HCT116 (cell line): Measurements from ENCODE around the gene EVC. TPM values are rescaled to one million over a fixed set of nuclear protein-coding genes. Genes with fewer than 3 reads are reported as not detected.

Experiments used
- ATAC-seq: fragments of 200-7000 bp; cut with Tn5 transposase; 2 replicates; pipeline ENCODE4 v1.9.1; 2020; ENCODE audit warnings: mild to moderate bottlenecking, moderate library complexity
- BruUV-seq: library from RNA; stranded (reverse); fragments of 400-500 nt; replicated peaks from 2 replicates; lab custom pipeline; 2021; lab: Mats Ljungman, UMichigan
- CTCF ChIA-PET: fragments of 300-600 bp; sonication (Branson Sonifier 250); formaldehyde crosslinking; loops from one replicate; lab custom pipeline; 2021; ENCODE audit warnings: antibody characterized with exemption; lab: Charles Lee
- POLR2A ChIA-PET: fragments of 300-600, 350-600 bp; sonication (Branson Sonifier 250); formaldehyde crosslinking; loops from one replicate; lab custom pipeline; 2021; ENCODE audit warnings: antibody characterized with exemption; lab: Charles Lee
- RAD21 ChIA-PET, 2 experiments: fragments of 300-600 bp; sonication (Branson Sonifier 250); formaldehyde crosslinking; loops; one replicate each; lab custom pipeline; 2023; ENCODE audit warnings: low total read pairs in 2 of 2; ENCODE audit not compliant: uncharacterized antibody in 2 of 2, unreplicated experiment in 2 of 2, low non-redundant PET in 1 of 2; lab: Charles Lee
- DNase-seq: peaks from one replicate; pipeline ENCODE4 v3.0.0-alpha.2; 2010; ENCODE audit warnings: low read depth, low spot score
- H2AFZ ChIP-seq: fragments of 200-600 bp; shearing (Covaris generic), sonication (generic); 2 replicates; pipeline ENCODE4 v1.6.1; 2017; ENCODE audit warnings: low read depth, mixed run types, mixed read lengths, antibody characterized with exemption, low read length; ENCODE audit not compliant: poor library complexity, severe bottlenecking
- H3K27ac ChIP-seq: 2 replicates; pipeline ENCODE4 v1.5.1; 2012; ENCODE audit warnings: low read depth, low read length
- H3K27me3 ChIP-seq: fragments of 200-600 bp; sonication (generic); 2 replicates; pipeline ENCODE4 v1.6.1; 2016; ENCODE audit warnings: mixed run types, low read length, mixed read lengths; ENCODE audit not compliant: insufficient read depth
- H3K36me3 ChIP-seq, 2 experiments: fragments of 200-500 bp in 1 of 2; fragments of 200-600 bp in 1 of 2; sonication (Bioruptor generic) in 1 of 2; sonication (generic) in 1 of 2; 2 replicates each; pipeline versions ENCODE4 v1.5.1 to v1.6.1; 2014 to 2016; ENCODE audit warnings: low read length in 2 of 2, inconsistent platforms in 1 of 2, mixed read lengths in 1 of 2, mixed run types in 1 of 2; ENCODE audit not compliant: insufficient read depth in 2 of 2, control insufficient read depth in 1 of 2
- H3K4me1 ChIP-seq, 2 experiments: fragments of 200-600 bp in 1 of 2; sonication (generic) in 1 of 2; 2 replicates each; pipeline versions ENCODE4 v1.5.1 to v1.6.1; 2012 to 2017; ENCODE audit warnings: low read length in 2 of 2, inconsistent platforms in 1 of 2, mild to moderate bottlenecking in 1 of 2, mixed read lengths in 1 of 2, mixed run types in 1 of 2, moderate library complexity in 1 of 2; ENCODE audit not compliant: insufficient read depth in 2 of 2, control insufficient read depth in 1 of 2
- H3K4me2 ChIP-seq: fragments of 200-600 bp; sonication (generic); 2 replicates; pipeline ENCODE4 v1.6.1; 2017; ENCODE audit warnings: mixed run types, low read length, mixed read lengths
- H3K4me3 ChIP-seq, 2 experiments: fragments of 200-600 bp in 1 of 2; sonication (generic) in 1 of 2; replicated peaks in 1 of 2; 2 replicates each; pipeline ENCODE4 v1.5.1; 2011 to 2016; ENCODE audit warnings: low read length in 2 of 2, control low read depth in 1 of 2, low read depth in 1 of 2, mild to moderate bottlenecking in 1 of 2, mixed read lengths in 1 of 2, mixed run types in 1 of 2
- H3K79me2 ChIP-seq: fragments of 200-600 bp; sonication (generic); 2 replicates; pipeline ENCODE4 v1.6.1; 2017; ENCODE audit warnings: mild to moderate bottlenecking, mixed run types, low read length, moderate library complexity, mixed read lengths; ENCODE audit not compliant: insufficient read depth
- H3K9ac ChIP-seq: fragments of 200-600 bp; sonication (generic); 2 replicates; pipeline ENCODE4 v1.6.1; 2016; ENCODE audit warnings: low read length, mixed read lengths
- H3K9me2 ChIP-seq: fragments of 200-600 bp; sonication (generic), shearing (Covaris generic); 2 replicates; pipeline ENCODE4 v1.6.1; 2017; ENCODE audit warnings: mixed run types, mild to moderate bottlenecking, moderate library complexity; ENCODE audit not compliant: insufficient read depth
- H3K9me3 ChIP-seq, 2 experiments: fragments of 200-500 bp in 1 of 2; fragments of 200-600 bp in 1 of 2; sonication (Bioruptor generic) in 1 of 2; sonication (generic) in 1 of 2; 2 replicates each; pipeline ENCODE4 v1.6.1; 2014 to 2017; ENCODE audit warnings: low read length in 2 of 2, mixed read lengths in 2 of 2, inconsistent platforms in 1 of 2, low read depth in 1 of 2, mild to moderate bottlenecking in 1 of 2, mixed run types in 1 of 2, moderate library complexity in 1 of 2; ENCODE audit not compliant: control insufficient read depth in 1 of 2, insufficient read depth in 1 of 2
- H4K20me1 ChIP-seq: fragments of 200-600 bp; sonication (generic), shearing (Covaris generic); 2 replicates; pipeline ENCODE4 v1.6.1; 2017; ENCODE audit warnings: mixed run types, mild to moderate bottlenecking, moderate library complexity; ENCODE audit not compliant: insufficient read depth
- CBX3 ChIP-seq: IDR thresholded peaks from 2 replicates; pipeline ENCODE4 v1.6.1; 2012; ENCODE audit warnings: low read depth
- CEBPB ChIP-seq: IDR thresholded peaks from 2 replicates; pipeline ENCODE4 v1.6.1; 2012; ENCODE audit warnings: low read depth
- EGR1 ChIP-seq: IDR thresholded peaks from 2 replicates; pipeline ENCODE4 v1.6.1; 2012; ENCODE audit warnings: low read depth
- ELF1 ChIP-seq: IDR thresholded peaks from 2 replicates; pipeline ENCODE4 v1.6.1; 2012; ENCODE audit warnings: low read depth, borderline replicate concordance
- EZH2 ChIP-seq: fragments of 200-600 bp; sonication (generic); IDR thresholded peaks from 2 replicates; pipeline ENCODE4 v1.6.1; 2017; ENCODE audit warnings: antibody characterized with exemption, mixed run types
- EZH2phosphoT487 ChIP-seq: fragments of 200-600 bp; IDR thresholded peaks from 2 replicates; pipeline ENCODE4 v1.6.1; 2018; ENCODE audit warnings: antibody characterized with exemption, borderline replicate concordance
- JUND ChIP-seq: IDR thresholded peaks from 2 replicates; pipeline ENCODE4 v1.6.1; 2012
- MAX ChIP-seq: IDR thresholded peaks from 2 replicates; pipeline ENCODE4 v1.6.1; 2012
- POLR2AphosphoS5 ChIP-seq: IDR thresholded peaks from 2 replicates; pipeline ENCODE4 v1.6.1; 2011; ENCODE audit warnings: mild to moderate bottlenecking, low read depth, low read length, moderate library complexity
- RAD21 ChIP-seq: IDR thresholded peaks from 2 replicates; pipeline ENCODE4 v1.6.1; 2012; ENCODE audit warnings: low read depth, mild to moderate bottlenecking
- REST ChIP-seq: IDR thresholded peaks from 2 replicates; pipeline ENCODE4 v1.6.1; 2012; ENCODE audit warnings: low read depth
- SIN3A ChIP-seq: IDR thresholded peaks from 2 replicates; pipeline ENCODE4 v1.6.1; 2012; ENCODE audit warnings: low read depth
- SP1 ChIP-seq: IDR thresholded peaks from 2 replicates; pipeline ENCODE4 v1.6.1; 2012; ENCODE audit warnings: low read depth
- SRF ChIP-seq: IDR thresholded peaks from 2 replicates; pipeline ENCODE4 v1.6.1; 2012; ENCODE audit warnings: low read depth
- TCF7L2 ChIP-seq: IDR thresholded peaks from 2 replicates; pipeline ENCODE4 v1.7.0; 2011; ENCODE audit warnings: borderline replicate concordance, inconsistent platforms; ENCODE audit not compliant: insufficient read depth, insufficient read length; ENCODE audit errors: extremely low read depth
- YY1 ChIP-seq: IDR thresholded peaks from 2 replicates; pipeline ENCODE4 v1.6.1; 2011; ENCODE audit warnings: low read length, low read depth, moderate library complexity, mild to moderate bottlenecking; ENCODE audit not compliant: insufficient replicate concordance; ENCODE audit errors: extremely low read depth
- ZNF274 ChIP-seq: fragments of 200-500 bp; sonication (Bioruptor generic); IDR thresholded peaks from 2 replicates; pipeline ENCODE4 v1.6.1; 2014; ENCODE audit warnings: mild to moderate bottlenecking, low read depth, low read length, inconsistent platforms
- intact Hi-C: fragments of 100-400 bp; cut with micrococcal nuclease; formaldehyde crosslinking; loops from 2 replicates; pipeline ENCODE4 v1.10.0; 2022
- total RNA-seq: library from RNA; stranded (reverse); gene quantifications from one replicate; pipeline ENCODE4 v1.2.1, GENCODE V29; 2021; ENCODE audit not compliant: unreplicated experiment

Gene EVC
- total RNA-seq, 1 experiment from 2014 or later = 0.15 TPM

GRCh38 chr4:5789141-5789540 is 78.1 kb downstream of the EVC start:
- Histone ChIP-seq H3K9ac (no peak overlapping the region), H4K20me1 (no peaks in the 10 kb centered on the region), H3K27me3 (peaks cover 8% of the 10 kb centered on the region; the same call in 1 of the 2 replicates), H3K36me3 (no peaks in the 10 kb centered on the region), H3K4me2 (no peak overlapping the region), H3K27ac (no peak overlapping the region), H3K79me2 (no peaks in the 10 kb centered on the region), H3K4me3 (no peak overlapping the region), H3K9me3 (no peaks in the 10 kb centered on the region), H3K9me2 (no peaks in the 10 kb centered on the region), H2AFZ (no peak overlapping the region), H3K4me1 (no peaks in the 10 kb centered on the region)
- ChIA-PET POLR2A (no interaction called here), RAD21 (no interaction called here), CTCF (no interaction called here)
- TF ChIP-seq EZH2phosphoT487 (no peak), TCF7L2 (no peak)
- intact Hi-C loops = no loop called here
- no peak for ATAC-seq
- BruUV-seq = no TSS peak
- no peak for DNase-seq

DNA sequence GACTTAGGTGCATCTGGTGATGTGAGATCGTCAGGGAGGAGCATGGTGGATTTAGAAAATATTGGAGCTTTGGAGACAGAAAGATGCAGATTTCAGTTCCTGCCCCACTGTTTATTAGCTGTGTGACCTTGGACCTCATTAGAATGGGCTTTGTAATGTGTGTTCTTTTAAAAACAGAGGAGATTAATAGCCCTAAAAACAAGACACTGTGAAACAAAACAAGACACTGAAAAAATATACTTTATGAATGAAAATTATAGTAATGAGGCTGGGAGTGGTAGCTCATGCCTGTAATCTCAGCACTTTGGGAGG is 79.5 kb downstream of the EVC start:
- no peak for DNase-seq
- no peak overlapping the region for H3K9ac ChIP-seq
- H2AFZ ChIP-seq = no peak overlapping the region
- ChIA-PET RAD21 (no interaction called here), CTCF (interaction anchor here (1.5 to 1.7 kb wide), 2 partner anchors 381 to 391 kb away, joined by 4 to 10 read pairs; no protein-coding TSS in a partner anchor), POLR2A (no interaction called here)
- intact Hi-C loops = loop anchor here (1.0 kb wide), 4 partner anchors 330 to 795 kb away; no protein-coding TSS in a partner anchor
- no peaks in the 10 kb centered on the region for H4K20me1 ChIP-seq
- no peaks in the 10 kb centered on the region for H3K4me1 ChIP-seq
- H3K9me3 ChIP-seq = no peaks in the 10 kb centered on the region
- H3K9me2 ChIP-seq = no peaks in the 10 kb centered on the region
- H3K79me2 ChIP-seq = no peaks in the 10 kb centered on the region
- H3K27me3 ChIP-seq = peaks cover 8% of the 10 kb centered on the region; the same call in 1 of the 2 replicates
- H3K4me2 ChIP-seq = no peak overlapping the region
- no peaks in the 10 kb centered on the region for H3K36me3 ChIP-seq
- no peak overlapping the region for H3K27ac ChIP-seq
- H3K4me3 ChIP-seq = no peak overlapping the region
- no TSS peak for BruUV-seq
- no peak for ATAC-seq
- TF ChIP-seq EZH2 (no peak), EGR1 (no peak), ZNF274 (no peak), SIN3A (no peak), REST (no peak), SP1 (no peak), CBX3 (no peak), TCF7L2 (no peak), CEBPB (no peak), SRF (no peak), YY1 (no peak), JUND (no peak), ELF1 (no peak), POLR2AphosphoS5 (no peak), MAX (no peak), RAD21 (no peak)
